GM19023 (cell line): ENCODE measurements around the gene TMEM212.
"Not testable (repeated sequence)": the region's sequence is repeated elsewhere in the genome, so short reads cannot be mapped to it uniquely, and the experiment has no call there.

Experiments used
- ATAC-seq: cut with Tn5 transposase; IDR thresholded peaks from one replicate; pipeline ENCODE4 v1.9.1; 2021; ENCODE audit warnings: mild to moderate bottlenecking, moderate library complexity; ENCODE audit not compliant: unreplicated experiment

The TMEM212 gene

GRCh38 chr3:171812811-171813210 lies 30.3 kb upstream of the TMEM212 start:
- ATAC-seq = no peak

- no peak for ATAC-seq
Observed at GRCh38 chr3:171813278-171813896, 29.8 kb upstream of the TMEM212 start.

- no peak for ATAC-seq
Observed at GRCh38 chr3:171813897-171814460, 29.2 kb upstream of the TMEM212 start.

GRCh38 chr3:171814662-171815061 lies 28.5 kb upstream of the TMEM212 start:
- not testable (repeated sequence) for ATAC-seq

- ATAC-seq = no peak
Observed at GRCh38 chr3:171815973-171816595, 27.1 kb upstream of the TMEM212 start.

- ATAC-seq = no peak
Observed at GRCh38 chr3:171817074-171817800, 25.9 kb upstream of the TMEM212 start.

- no peak for ATAC-seq
Observed at GRCh38 chr3:171821044-171821443, 22.1 kb upstream of the TMEM212 start.

- no peak for ATAC-seq
Observed at GRCh38 chr3:171821778-171822358, 21.3 kb upstream of the TMEM212 start.

- ATAC-seq = no peak
Observed at GRCh38 chr3:171822431-171823106, 20.6 kb upstream of the TMEM212 start.

GRCh38 chr3:171824116-171824515 lies 19.0 kb upstream of the TMEM212 start:
- ATAC-seq = no peak

GRCh38 chr3:171824824-171825221 lies 18.3 kb upstream of the TMEM212 start:
- ATAC-seq = no peak

- ATAC-seq = no peak
Observed at GRCh38 chr3:171825222-171825828, 17.8 kb upstream of the TMEM212 start.

GRCh38 chr3:171827385-171827784 lies 15.8 kb upstream of the TMEM212 start:
- ATAC-seq = no peak

- ATAC-seq = no peak
Observed at GRCh38 chr3:171827836-171828458, 15.2 kb upstream of the TMEM212 start.

- ATAC-seq = no peak
Observed at GRCh38 chr3:171828902-171829770, 14.0 kb upstream of the TMEM212 start.

- peak; percentile 72 for ATAC-seq
Observed at GRCh38 chr3:171829841-171830517, 13.2 kb upstream of the TMEM212 start.

GRCh38 chr3:171830518-171830875 lies 12.7 kb upstream of the TMEM212 start:
- no peak for ATAC-seq

GRCh38 chr3:171831936-171832335 lies 11.2 kb upstream of the TMEM212 start:
- no peak for ATAC-seq

GRCh38 chr3:171832989-171833388 lies 10.2 kb upstream of the TMEM212 start:
- ATAC-seq = no peak
